ENCODE measurements around the gene NAV2.
"Not testable (repeated sequence)": the region's sequence is repeated elsewhere in the genome, so short reads cannot be mapped to it uniquely, and the experiment has no call there.

Gene NAV2

DNA sequence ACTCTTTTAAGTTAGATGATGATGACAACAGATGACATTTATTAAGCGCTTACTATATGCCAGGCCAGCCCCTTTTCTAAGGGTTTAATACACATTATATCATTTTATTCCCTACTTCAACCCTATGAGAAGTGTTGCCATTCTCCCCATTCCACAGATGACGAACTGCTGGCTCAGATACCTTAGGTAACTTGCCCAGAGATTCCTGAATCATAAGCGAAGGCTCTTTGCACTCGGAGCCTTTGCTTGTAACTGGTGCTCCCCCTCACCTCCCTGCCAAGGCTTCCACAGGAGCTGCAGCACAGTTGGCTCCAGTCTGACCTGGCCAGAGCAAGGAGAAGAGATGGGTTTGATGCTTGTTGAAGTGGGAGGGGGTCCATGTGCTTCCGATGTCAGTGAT lies 404.7 kb downstream of the NAV2 start:
- DNase-seq (ENCODE audit: low read depth) = no peak

DNA sequence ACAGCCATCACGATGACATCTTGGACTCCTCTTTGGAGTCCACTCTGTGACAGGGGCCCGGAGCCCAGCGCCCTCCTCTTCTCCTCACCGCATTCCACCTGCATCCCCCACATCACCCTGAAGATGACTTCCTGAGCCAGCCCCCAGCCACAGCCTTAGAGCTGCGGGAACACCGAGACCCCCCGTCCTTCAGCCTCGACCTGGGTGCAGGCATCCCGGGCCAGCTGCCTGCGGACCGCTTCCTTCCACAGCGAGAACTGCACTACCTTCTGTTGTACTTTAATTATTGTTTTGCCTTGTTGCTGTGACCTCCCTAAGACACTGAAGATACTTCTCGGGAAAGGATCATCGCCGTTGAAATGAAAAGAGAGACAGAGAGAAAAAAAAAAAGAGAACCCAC lies 405.6 kb downstream of the NAV2 start:
- no peak for DNase-seq (ENCODE audit: low read depth)

DNA sequence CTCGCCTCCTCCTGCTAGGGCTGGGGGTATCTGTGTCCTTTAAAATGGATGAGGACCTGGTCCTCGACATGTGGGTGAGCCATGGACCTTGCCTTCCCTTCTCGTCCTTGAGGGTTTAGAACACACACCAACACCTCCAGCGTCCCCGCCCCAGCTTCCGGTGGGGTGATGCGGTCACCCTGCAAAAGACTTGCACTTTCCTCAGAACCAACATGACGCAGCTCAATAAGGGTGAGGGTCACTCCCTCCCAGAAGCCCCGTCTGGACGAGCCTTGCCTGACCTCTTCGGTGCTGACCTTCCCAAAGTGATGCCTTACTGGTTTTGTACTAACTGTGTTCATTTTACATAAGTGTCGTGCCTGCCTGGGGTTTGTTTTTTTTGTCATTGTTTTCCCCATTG lies 406.7 kb downstream of the NAV2 start:
- no peak for DNase-seq (ENCODE audit: low read depth)

DNA sequence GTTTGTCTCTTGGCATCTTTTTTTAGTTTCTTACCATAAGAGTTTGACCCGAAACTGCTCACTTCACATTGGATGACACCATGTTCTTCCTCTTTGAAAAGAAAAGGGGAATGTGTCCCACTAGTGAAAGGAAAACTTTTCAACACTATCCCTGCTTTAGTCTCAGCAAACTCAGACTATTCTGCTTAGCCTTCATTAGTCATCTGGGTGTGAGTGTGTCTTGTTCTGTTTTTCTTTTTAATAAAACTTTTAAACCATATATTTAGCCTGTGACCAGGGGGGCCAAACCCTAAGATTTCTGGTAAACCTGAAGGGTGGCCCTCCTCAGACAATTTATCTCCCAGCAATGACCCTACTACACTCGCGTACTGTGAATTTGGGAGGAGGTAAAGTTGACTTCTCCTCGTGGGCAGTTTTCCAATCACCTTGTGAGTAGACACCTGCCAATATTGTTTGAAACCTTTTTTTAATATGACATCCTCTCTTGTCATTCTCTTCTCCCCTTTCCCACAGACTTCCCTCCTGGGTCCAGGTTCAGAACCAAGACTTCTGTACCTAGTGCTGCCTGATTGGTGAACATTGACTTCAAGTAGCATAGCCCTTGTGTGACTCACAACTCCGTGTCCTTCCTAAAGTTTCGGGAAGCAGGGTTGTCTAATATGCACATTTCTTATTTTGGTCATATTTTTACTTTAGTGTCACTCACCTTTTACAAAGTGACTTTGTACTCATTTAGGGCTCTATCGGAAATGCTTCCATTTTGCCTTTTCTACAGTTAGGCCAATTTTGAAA lies 407.7 kb downstream of the NAV2 start:
- DNase-seq (ENCODE audit: low read depth) = no peak

DNA sequence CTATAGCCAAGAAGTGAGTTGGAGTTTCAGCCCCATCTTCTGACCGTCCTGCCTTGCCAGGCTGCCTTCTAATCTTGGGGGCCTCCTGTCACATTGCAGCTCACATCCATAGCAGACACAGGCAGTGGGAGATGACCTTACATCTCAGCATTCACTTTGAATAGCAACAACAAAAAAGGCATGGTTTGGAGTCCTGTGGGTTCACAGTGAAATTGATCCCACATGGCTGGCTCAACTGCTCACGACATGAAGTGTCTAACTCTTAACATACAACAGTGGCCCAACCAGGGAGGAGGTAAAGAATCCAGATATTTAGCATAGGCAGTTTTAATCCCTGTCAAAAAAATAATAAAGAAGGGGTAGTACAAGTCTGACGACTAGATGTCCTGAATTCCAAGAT lies 409.5 kb downstream of the NAV2 start:
- no peak for DNase-seq (ENCODE audit: low read depth)

DNA sequence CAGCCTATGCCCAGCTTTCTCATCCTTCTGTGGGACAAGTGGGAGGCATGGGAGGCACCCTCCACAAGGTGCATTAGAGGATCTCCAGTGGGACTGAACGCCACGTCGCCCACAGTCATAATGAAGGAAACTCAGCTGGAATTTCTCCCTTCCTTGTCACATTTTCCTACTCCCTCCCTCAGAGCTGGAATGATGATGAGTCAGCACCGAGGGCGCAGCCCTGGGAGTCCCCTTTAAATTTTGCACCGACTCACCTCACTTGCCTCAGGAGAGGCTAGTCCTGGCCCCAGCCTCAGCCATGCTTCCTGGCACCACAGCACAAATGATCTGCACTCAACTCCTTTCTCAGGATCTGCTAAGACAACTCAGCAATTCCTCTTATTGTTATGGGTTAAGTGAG lies 413.3 kb downstream of the NAV2 start:
- DNase-seq (ENCODE audit: low read depth) = no peak

DNA sequence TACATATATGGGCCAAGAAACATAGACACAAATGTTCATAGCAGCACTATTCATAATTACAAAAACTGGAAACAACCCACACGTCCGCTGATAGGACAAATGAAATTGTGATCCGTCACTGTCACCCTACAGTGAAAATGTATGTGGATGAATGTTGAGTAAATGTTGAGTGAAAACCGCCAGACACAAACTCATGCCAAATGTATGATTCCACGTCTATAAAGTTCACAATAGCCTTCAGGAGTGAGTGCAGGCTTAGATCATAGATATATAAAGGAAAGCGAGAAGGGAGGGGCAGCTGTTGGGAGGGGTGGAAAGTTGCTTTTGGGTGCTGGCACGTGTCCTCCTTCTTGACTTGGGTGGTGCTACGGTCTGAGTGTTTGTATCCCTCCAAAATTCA lies 414.1 kb downstream of the NAV2 start:
- no peak for DNase-seq (ENCODE audit: low read depth)

DNA sequence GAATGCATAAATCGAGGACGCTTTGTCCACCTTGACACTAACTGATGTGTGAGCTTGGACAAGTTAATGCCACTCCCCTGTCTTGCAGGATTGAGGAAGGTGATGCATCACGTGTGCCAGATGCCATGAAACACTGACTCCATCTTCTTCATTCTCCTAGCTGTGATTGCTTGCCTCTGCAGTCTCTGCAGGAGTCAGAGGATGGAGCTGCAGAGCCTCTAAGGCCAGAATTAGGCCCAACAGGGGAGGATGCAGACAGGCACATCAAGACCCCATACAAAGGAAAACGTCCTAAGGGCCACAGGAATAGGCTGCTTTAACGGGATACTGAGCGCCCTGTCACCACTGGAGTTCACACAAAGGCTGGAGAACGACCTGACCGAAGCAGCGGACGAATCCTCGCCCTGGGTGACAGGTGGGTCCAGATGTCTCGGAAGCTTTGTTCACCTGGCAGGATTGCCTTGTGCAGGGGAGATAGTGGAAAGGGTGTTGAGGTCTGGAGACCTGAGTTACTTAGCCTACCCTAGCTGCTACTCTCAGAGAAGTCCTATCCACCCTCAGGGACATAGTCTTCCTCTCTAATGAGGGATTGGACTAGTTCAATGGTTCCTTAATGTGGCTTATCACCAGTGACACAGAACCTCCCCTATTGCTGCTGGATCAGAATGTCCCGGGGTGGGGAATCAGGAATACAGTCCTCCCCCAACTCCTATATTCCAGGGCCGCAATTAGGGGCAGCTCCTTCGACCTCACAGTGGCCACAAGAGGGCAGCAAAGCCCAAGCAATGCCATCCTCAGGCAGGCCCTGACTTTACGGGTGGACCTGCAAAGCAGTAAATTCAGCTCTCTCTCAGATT lies 415.3 kb downstream of the NAV2 start:
- DNase-seq (ENCODE audit: low read depth) = peak; percentile 64

DNA sequence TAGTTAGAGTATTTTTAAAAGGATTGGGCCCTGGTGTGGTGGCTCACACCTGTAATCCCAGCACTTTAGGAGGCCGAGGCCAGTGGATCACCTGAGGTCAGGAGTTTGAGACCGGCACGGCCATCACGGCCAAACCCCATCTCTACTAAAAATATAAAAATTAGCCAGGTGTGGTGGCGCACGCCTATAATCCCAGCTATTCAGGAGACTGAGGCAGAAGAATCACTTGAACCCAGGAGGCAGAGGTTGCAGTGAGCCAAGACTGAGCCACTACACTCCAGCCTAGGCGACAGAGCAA lies 415.8 kb downstream of the NAV2 start:
- not testable (repeated sequence) for DNase-seq (ENCODE audit: low read depth)

DNA sequence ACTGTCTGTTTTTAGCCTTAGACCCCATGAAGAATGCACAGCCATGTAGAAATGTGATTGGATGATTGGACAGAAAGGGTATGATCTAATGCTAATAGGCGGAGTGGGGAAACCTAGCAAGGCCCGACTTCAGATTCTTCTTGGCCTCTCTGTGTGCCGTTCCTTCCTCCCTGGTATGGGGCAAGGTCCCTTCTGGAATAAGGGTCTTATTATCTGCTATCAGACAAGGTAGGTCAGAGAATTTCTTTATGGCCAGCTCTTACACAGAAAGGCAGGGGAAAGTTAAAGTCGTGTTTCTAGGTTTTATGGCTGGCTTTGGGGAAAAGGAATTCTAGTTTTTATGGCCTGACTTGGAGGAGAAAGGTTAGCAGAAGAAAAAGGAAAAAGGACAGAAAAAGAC lies 417.0 kb downstream of the NAV2 start:
- no peak for DNase-seq (ENCODE audit: low read depth)

DNA sequence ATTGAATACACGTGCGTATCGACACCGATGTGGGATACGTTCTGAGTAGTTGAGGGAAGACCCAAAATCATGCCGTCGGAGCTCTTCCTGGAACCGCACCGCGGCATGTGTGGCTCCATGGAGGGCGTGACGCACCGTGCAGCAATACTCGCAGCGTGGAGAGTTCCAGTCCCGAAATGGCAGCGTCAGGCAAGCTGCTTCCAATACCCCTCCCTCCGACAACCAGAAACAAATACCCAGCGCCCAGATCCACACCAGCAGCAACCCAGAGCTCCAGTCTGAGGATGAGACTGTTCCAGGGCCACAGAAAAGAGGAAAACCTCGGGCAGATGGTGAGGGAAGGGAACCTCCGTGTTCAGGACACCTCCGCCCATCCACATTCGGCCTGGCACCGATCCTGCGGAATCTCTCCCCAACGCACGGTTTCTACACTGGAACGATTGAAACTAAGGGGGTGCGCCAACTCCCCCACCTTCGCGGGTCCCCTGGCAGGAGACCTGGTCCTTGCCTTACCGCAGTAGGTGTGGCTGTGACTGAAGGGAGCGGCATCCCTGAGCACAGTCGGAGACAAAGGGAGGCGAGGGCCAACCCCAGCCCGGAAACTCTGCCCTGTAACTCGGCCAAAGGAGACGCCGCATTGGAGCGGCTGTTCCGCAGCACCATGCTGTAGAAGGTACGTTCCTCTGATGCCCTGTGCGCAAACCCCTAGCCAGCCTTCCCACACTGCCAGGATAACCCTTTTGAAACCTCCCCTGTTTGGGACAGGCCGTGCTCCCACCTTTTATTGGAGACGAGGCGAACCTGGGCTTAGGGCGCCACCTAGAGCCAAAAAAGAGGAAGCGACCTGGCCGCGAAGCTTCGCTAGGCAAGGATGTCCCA lies 419.4 kb downstream of the NAV2 start:
- peak; percentile 20 for DNase-seq (ENCODE audit: low read depth)

DNA sequence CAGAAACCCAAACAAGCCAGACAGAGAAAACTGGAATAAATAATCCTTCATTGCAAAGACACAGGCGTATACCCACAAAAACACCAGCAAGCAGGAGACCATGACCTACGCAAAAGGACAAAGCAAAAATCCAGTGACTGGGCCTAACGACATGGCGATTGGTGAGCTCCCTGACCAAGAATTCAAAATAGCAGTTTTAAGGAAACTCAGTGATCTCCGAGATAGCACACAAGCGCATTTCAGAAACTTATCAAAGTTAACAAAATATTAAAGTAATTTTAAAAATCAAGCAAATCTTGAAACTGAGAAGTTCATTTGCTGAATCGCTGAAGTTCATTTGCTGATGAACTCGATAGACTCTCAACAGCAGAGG lies 420.0 kb downstream of the NAV2 start:
- DNase-seq (ENCODE audit: low read depth) = no peak

DNA sequence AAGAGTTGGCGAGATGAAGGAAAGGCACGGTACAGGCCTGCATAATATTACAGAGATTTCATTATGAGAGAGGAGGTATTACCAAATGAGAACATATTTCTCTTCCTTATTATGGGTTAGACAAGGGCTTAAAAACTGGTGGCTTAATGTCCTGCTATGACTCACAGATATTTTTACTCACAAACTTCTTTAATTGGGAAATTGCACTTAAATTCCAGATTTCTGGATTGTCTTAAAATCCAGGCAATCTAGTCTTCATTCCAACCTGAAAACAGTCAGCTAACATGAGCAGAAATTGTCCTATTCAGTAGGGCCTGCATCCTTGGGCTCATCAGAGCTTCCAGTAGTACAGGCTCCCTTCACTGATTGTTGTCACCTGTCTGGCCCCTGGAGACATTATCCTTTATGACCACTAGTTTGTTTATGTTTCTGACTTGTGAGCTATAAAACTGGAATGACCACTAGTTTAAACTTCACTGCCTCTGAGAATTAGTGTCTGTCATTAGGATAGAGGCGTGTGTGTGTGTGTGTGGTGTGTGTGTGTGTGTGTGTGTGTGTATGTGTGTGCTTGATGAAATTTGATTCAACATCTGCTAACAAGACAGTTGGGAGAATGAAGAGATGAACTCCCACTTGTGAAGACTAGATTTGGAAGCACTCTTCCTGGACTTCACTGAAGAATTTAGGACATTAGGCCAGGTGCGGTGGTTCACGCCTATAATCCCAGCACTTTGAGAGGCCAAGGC lies 422.5 kb downstream of the NAV2 start:
- DNase-seq (ENCODE audit: low read depth) = no peak

DNA sequence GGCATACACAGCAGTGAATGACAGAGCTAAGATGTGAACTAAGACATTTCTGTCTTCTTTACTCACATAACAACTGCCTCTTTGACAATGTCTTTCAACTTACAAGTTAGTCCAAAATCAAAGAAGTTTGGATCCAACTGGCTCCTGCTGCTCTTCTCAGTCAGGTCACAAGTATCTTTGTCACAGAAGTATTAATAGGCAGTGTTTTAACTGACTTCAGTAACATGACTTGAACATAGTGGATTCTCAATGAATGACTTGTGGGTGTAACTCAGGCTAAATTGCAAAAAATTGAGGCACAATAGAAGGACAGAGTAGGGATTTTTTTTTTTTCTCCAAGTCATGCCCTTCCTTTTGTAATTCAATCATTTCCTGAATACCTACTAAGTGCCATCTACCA lies 425.0 kb downstream of the NAV2 start:
- DNase-seq (ENCODE audit: low read depth) = no peak

DNA sequence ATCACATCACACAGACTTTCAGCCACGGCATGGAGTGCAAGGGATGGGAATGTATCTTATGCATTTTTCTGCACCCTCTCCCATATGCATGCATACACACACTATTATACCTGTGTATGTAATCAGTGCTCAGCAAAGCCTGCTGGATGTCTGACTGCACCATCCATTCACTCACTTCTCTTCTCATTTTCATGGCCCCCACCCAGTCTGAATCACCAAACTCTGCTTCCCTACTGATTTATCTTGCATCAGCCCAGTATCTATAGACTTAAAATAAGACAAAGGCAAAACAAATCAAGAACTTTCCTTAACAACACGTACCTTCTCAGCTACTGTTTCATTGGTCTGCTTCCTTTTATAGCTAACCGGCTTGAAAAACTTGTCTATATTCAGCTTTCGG lies 426.1 kb downstream of the NAV2 start:
- DNase-seq (ENCODE audit: low read depth) = no peak

DNA sequence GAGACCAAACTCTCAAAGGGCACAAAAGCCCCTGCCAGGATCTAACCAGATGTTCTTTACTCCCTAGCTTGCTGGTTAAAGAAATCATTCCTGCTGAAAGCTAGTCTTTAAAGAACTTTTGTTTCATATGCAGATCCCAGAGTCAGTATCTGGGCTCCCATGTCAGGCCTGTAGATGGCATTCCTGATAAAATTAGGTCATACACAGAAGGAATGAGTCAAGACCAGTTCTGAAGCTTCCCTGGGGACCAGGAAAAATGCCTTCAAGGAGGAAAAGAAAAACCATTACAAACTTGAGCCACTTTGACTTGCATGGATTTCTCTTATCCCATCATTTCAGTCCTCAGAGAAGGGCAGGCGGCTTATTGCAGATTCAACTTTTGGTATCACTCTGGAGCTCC lies 441.7 kb downstream of the NAV2 start:
- DNase-seq (ENCODE audit: low read depth) = no peak

DNA sequence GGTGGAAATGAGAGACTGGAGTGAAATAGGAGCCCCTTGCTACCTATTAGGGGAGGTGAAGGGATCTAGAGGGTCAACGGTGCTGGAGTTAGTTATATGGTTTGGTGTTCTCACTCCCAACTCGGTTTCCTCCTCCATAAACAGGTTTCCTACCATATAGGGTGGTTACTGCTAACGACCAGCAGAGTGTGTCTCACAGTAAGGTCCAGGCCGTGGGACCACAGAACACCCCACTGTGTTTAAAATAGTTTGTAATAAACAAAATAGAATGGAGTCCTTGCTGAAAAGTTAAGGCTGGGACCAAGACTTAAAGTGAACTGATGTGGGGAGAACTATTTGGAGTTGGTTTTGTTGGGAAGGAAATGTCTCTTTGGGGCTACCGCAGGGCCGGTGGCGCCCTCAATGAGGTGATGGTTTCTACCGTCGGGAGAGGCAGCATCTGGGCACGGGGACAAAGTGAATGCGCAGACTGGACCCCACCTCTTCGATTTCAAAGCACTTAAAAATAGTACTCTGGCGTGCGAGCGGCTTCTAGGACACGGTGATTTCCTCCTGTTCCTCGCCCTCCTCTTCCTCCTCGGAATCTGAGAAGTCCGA lies 443.1 kb downstream of the NAV2 start:
- DNase-seq (ENCODE audit: low read depth) = no peak

DNA sequence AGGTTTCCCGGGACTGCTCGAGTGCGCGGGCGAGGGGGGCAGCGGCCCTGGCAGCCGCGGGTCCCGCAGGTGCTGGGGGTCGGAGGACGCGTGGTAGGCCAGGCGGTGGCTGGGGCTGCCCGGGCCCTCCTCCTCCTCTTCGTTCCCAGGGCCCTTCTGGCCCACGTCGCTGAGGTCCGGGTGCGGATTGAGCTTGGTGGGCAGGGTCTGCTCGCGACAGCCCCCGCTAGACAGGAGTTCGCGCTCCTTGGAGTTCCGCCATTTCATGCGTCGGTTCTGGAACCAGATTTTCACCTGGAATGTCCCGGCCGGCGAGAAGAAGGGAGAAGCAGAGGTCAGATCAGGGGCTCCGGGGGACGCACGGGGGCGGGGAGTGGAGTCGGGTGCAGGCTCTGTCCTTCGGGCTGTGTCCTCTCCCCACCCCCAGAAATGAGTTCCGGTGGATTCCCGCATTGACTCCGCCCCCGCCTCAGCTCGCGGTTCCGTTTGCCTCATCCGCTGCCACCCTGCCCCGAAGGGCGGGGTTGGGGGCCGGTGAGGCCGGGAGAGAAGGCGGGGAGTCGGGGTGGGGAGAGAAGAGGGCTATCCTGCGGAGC lies 443.7 kb downstream of the NAV2 start:
- peak; percentile 40 for DNase-seq (ENCODE audit: low read depth)

DNA sequence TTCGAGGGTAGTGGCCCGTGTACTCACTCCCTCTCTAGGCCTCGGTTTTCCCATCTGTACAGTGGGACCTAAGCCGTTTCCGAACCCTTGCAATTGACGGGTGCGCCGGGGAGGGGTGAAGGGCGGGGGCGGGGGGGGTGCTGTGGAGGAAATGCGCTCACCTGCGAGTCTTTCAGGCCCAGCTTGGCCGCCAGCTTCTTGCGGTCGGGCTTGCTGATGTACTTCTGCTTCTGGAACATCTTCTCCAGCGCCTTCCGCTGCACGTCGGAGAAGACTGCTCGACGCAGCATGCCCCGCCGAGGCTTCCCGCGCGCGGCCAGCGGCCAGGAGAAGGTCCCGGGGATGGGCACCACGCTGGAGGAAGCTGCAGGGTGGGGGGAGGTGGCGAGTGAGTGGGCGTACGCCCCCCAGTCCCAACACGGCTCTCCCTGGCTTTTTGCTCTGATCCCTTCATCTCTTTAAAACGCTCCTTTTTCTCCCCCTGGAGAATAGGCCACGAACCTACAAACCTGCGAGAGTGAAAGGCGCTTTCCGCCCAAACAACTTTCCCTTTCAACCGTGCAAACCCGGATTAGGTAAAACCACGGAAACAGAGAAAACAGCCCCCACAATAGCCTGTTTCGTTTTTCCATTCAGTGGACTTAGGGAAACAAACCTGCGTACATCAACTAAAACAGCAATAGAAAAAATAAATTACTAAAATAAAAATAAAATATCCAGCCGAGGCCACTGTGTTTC lies 444.4 kb downstream of the NAV2 start:
- DNase-seq (ENCODE audit: low read depth) = peak; percentile 32

DNA sequence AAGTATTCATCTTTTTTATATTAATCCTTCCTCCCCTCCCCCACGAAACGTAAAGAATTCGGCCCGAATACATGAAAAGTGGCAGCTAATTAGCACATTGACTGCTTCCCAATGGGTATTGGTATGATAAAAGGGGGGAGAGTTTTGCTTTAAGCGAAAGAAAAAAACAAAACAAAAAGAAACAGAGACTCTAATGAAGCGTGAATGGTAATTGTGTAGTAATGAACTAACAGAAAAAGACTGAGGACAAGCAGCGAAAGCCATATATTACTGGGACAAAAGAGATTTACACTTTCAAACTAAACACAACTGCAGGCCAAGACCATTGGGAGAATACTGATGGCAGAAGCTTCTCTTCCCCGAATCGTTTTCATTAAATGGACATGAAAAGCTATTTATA lies 445.1 kb downstream of the NAV2 start:
- DNase-seq (ENCODE audit: low read depth) = no peak

Data from T follicular helper cell (primary cell).